Mesenchymal stem cell (in vitro differentiated cells and primary cell): ENCODE measurements around the gene CES1. TPM values are rescaled to one million over a fixed set of nuclear protein-coding genes. Genes with fewer than 3 reads are reported as not detected.

Source experiments
- DNase-seq: peaks from one replicate; pipeline ENCODE4 v3.0.0-alpha.2; 2013
- H2AFZ ChIP-seq: one replicate; pipeline ENCODE4 v1.6.1; 2013; ENCODE audit warnings: low read depth, mild to moderate bottlenecking, control low read depth, inconsistent platforms, low read length, moderate library complexity
- H2AK5ac ChIP-seq: 2 replicates; pipeline ENCODE4 v1.6.1; 2013; ENCODE audit warnings: low read length, moderate library complexity, mild to moderate bottlenecking, inconsistent platforms; ENCODE audit not compliant: severe bottlenecking
- H2BK120ac ChIP-seq: one replicate; pipeline ENCODE4 v1.6.1; 2013; ENCODE audit warnings: low read depth, mild to moderate bottlenecking, inconsistent platforms, low read length, moderate library complexity
- H2BK12ac ChIP-seq, 2 experiments: one replicate each; pipeline ENCODE4 v1.6.1; 2013; ENCODE audit warnings: inconsistent platforms in 2 of 2, low read length in 2 of 2, mild to moderate bottlenecking in 2 of 2, moderate library complexity in 2 of 2, control low read depth in 1 of 2
- H2BK15ac ChIP-seq: one replicate; pipeline ENCODE4 v1.6.1; 2013; ENCODE audit warnings: mild to moderate bottlenecking, low read depth, inconsistent platforms; ENCODE audit not compliant: poor library complexity, severe bottlenecking
- H2BK5ac ChIP-seq: 2 replicates; pipeline ENCODE4 v1.6.1; 2013; ENCODE audit warnings: low read depth, mild to moderate bottlenecking, low read length, control low read depth, inconsistent platforms; ENCODE audit not compliant: poor library complexity, severe bottlenecking
- H3K14ac ChIP-seq, 2 experiments: one replicate each; pipeline ENCODE4 v1.6.1; 2013; ENCODE audit warnings: inconsistent platforms in 2 of 2, low read length in 2 of 2, control low read depth in 1 of 2, mild to moderate bottlenecking in 1 of 2, moderate library complexity in 1 of 2
- H3K18ac ChIP-seq, 2 experiments: one replicate each; pipeline ENCODE4 v1.6.1; 2013; ENCODE audit warnings: inconsistent platforms in 2 of 2, low read length in 2 of 2, control low read depth in 1 of 2, low read depth in 1 of 2, mild to moderate bottlenecking in 1 of 2
- H3K23ac ChIP-seq, 2 experiments: one replicate each; pipeline ENCODE4 v1.6.1; 2013; ENCODE audit warnings: inconsistent platforms in 2 of 2, low read length in 2 of 2, mild to moderate bottlenecking in 2 of 2, moderate library complexity in 2 of 2, control low read depth in 1 of 2
- H3K27ac ChIP-seq: 2 replicates; pipeline ENCODE4 v1.5.1; 2013; ENCODE audit warnings: mild to moderate bottlenecking, moderate library complexity, low read length, control low read depth, inconsistent platforms; ENCODE audit not compliant: poor library complexity, severe bottlenecking
- H3K27me3 ChIP-seq, 2 experiments: 2 replicates each; pipeline versions ENCODE4 v1.6.1 to v1.7.0; 2013; ENCODE audit warnings: low read length in 2 of 2, mild to moderate bottlenecking in 2 of 2, moderate library complexity in 2 of 2, control low read depth in 1 of 2, inconsistent platforms in 1 of 2; ENCODE audit not compliant: control insufficient read depth in 1 of 2, insufficient read depth in 1 of 2
- H3K36me3 ChIP-seq, 2 experiments: 2 replicates each; pipeline versions ENCODE4 v1.6.1 to v1.7.0; 2013; ENCODE audit warnings: low read length in 2 of 2, control low read depth in 1 of 2, inconsistent platforms in 1 of 2, low read depth in 1 of 2, mild to moderate bottlenecking in 1 of 2; ENCODE audit not compliant: insufficient read depth in 2 of 2, control insufficient read depth in 1 of 2
- H3K4ac ChIP-seq, 2 experiments: one replicate each; pipeline ENCODE4 v1.6.1; 2013; ENCODE audit warnings: inconsistent platforms in 2 of 2, low read length in 2 of 2, mild to moderate bottlenecking in 2 of 2, moderate library complexity in 2 of 2, control low read depth in 1 of 2, low read depth in 1 of 2
- H3K4me1 ChIP-seq: 2 replicates; pipeline ENCODE4 v1.6.1; 2013; ENCODE audit warnings: low read depth, low read length, control low read depth; ENCODE audit not compliant: control insufficient read depth, insufficient read depth
- H3K4me2 ChIP-seq: 2 replicates; pipeline ENCODE4 v1.6.1; 2013; ENCODE audit warnings: low read length, mild to moderate bottlenecking, inconsistent platforms; ENCODE audit not compliant: poor library complexity, severe bottlenecking
- H3K4me3 ChIP-seq, 2 experiments: 2 replicates each; pipeline versions ENCODE4 v1.5.1 to v1.7.0; 2013; ENCODE audit warnings: low read length in 2 of 2, mild to moderate bottlenecking in 2 of 2, control low read depth in 1 of 2, low read depth in 1 of 2; ENCODE audit not compliant: insufficient read depth in 1 of 2
- H3K79me1 ChIP-seq: replicated peaks from 2 replicates; pipeline ENCODE4 v1.6.1; 2013; ENCODE audit warnings: mild to moderate bottlenecking, control low read depth, low read length, inconsistent platforms; ENCODE audit not compliant: poor library complexity, severe bottlenecking
- H3K9ac ChIP-seq: 2 replicates; pipeline ENCODE4 v1.7.0; 2013; ENCODE audit warnings: mild to moderate bottlenecking, low read length, moderate library complexity
- H3K9me3 ChIP-seq: 2 replicates; pipeline ENCODE4 v1.7.0; 2013; ENCODE audit warnings: mild to moderate bottlenecking, low read length; ENCODE audit not compliant: control insufficient read depth
- H4K8ac ChIP-seq: one replicate; pipeline ENCODE4 v1.6.1; 2013; ENCODE audit warnings: inconsistent platforms, mild to moderate bottlenecking, low read length, moderate library complexity
- H4K91ac ChIP-seq: one replicate; pipeline ENCODE4 v1.6.1; 2013; ENCODE audit warnings: mild to moderate bottlenecking, low read length, inconsistent platforms
- WGBS: methylation state at CpG from one replicate; pipeline ENCODE4 v1.1.7; 2013; ENCODE audit warnings: mixed read lengths; 5-methylcytosine and 5-hydroxymethylcytosine counted together
- polyA plus RNA-seq, 2 experiments: library from polyadenylated mRNA; stranded (reverse); fragments of 200-250 nt; gene quantifications; one replicate each; pipeline ENCODE4 v1.2.3, GENCODE V29; 2013

The CES1 gene
- polyA plus RNA-seq (2013, experiment 1 of 2): 7.0 TPM
- polyA plus RNA-seq (2013, experiment 2 of 2): 6.7 TPM

DNA sequence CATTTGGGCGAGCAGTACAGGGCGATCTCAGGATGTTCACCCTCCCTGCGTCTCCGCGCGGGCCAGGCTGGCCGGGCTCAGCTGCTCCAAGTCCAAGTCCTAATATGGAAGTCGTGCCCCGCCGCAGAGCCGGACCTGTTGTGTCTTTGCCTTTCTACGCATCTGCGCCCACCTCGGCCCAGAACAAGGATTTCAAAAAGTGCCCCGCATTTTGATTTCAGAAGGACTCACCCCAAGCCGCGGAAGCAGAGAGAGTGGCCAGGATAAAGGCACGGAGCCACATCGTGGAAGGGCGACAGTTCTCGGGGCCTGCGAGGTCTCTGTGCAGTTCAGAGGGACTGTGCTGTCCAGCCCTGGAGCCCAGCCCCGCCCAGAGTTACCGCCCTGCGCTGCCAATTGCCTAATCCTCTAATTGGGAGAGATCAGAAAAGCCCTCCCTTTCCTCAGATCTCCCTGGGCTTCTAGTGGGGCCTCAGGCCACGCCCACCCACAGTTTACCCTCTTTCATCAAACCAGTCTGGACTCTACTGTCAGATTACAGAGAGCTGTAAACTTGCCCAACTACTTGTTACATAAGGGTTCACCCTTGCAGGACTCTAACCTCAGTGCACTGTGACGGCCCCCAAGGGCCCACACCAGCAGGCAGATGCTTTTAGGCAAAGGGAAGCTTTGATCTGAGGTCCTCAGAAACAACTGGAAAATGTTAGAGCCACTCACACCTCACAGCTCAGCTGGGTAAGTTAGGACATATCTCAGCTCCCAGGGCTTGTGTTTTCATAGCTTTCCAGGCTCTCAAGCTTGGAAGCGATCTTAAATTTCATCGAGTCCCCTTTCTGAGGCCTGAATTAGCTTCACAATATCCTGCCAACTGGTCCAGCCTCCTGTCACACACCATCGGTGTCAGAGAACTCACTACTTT, at the start of gene CES1:
CES1 (minus strand) TSS at position 324 of the 919 bp plus-strand sequence; CDS start at position 283, 41 bp downstream.
- Histone ChIP-seq H2AFZ (no peak within 1 kb of the TSS), H4K8ac (no peak within 1 kb of the TSS), H3K79me1 (no peaks in the 10 kb centered on the region), H3K18ac (peak within 1 kb of the TSS in 1 of 2 experiments; percentile 18), H3K14ac (peak within 1 kb of the TSS in 1 of 2 experiments; percentile 39), H3K27me3 (peaks cover 0 to 7% of the 10 kb centered on the region in 2 experiments), H3K4me3 (peak within 1 kb of the TSS; percentile 32 to 42), H2BK5ac (no peak within 1 kb of the TSS), H3K4me2 (peak within 1 kb of the TSS; percentile 10), H3K4ac (no peak within 1 kb of the TSS), H4K91ac (no peak within 1 kb of the TSS), H3K27ac (no peak within 1 kb of the TSS), H3K23ac (no peak within 1 kb of the TSS), H3K9ac (peak within 1 kb of the TSS; percentile 3), H2BK12ac (no peak within 1 kb of the TSS), H3K36me3 (no peaks in the 10 kb centered on the region), H3K4me1 (peaks cover 3% of the 10 kb centered on the region), H3K9me3 (no peaks in the 10 kb centered on the region), H2AK5ac (no peak within 1 kb of the TSS), H2BK120ac (no peak within 1 kb of the TSS), H2BK15ac (no peak within 1 kb of the TSS)
- WGBS: 58% methylated on average over 30 of the region's 30 CpGs
- no peak for DNase-seq

DNA sequence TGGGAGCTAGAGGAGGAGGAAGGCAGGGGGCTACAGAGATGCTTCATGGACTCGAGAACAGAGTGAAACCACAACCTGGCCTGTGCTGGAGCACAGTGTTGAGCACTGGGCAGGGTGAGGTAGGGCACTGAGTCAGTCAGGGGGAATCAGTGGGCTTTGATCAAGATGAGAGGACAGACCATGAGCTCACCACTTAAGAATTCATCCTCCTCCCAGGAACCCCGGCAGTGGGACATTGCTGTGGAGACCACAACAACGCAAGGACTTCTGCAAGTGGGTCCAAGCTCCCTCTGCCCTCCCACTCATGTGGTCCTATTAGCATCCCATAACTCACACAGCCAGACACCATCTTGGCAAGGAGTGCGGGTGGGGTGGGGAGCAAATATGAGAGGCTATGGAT, 44.0 kb upstream of the CES1 start:
- Histone ChIP-seq H3K23ac (no peak overlapping the region), H2AFZ (no peak overlapping the region), H2BK15ac (no peak overlapping the region), H4K91ac (no peak overlapping the region), H2BK12ac (no peak overlapping the region), H3K14ac (no peak overlapping the region), H3K4me1 (no peaks in the 10 kb centered on the region), H3K4ac (no peak overlapping the region), H3K4me2 (no peak overlapping the region), H2BK5ac (no peak overlapping the region), H4K8ac (no peak overlapping the region), H3K27me3 (peaks cover 0 to 2% of the 10 kb centered on the region in 2 experiments), H3K36me3 (no peaks in the 10 kb centered on the region), H2BK120ac (no peak overlapping the region), H3K9ac (no peak overlapping the region), H3K4me3 (no peak overlapping the region), H3K18ac (no peak overlapping the region), H2AK5ac (no peak overlapping the region), H3K9me3 (no peaks in the 10 kb centered on the region), H3K27ac (no peak overlapping the region), H3K79me1 (no peaks in the 10 kb centered on the region)
- 16% methylated on average over 2 of the region's 4 CpGs for WGBS
- DNase-seq: no peak

DNA sequence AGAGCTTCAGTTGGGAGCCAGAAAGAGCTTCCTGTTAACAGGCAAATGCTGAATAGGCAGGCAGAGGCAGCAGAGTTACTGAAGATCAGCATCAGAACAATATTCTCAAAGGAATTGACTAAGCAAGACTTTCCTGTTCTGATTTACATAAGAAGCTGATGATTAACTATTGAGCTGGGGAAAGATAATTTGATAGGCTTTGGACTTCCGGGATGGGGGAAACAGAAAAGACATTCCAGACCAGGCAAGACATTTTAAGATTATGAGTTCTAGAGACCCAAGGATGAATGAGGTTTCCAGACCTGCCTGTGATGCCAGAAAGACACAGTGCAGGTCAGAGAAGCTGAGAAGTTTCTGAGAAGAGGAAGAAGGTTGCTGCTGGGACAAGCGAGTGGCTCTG, 42.4 kb upstream of the CES1 start, which contains the start of gene CES5A:
CES5A (minus strand) TSS at position 101 of the 400 bp plus-strand sequence. CDS start 152 bp downstream, outside the sequence.
- no peak within 1 kb of the TSS for H4K8ac ChIP-seq

DNA sequence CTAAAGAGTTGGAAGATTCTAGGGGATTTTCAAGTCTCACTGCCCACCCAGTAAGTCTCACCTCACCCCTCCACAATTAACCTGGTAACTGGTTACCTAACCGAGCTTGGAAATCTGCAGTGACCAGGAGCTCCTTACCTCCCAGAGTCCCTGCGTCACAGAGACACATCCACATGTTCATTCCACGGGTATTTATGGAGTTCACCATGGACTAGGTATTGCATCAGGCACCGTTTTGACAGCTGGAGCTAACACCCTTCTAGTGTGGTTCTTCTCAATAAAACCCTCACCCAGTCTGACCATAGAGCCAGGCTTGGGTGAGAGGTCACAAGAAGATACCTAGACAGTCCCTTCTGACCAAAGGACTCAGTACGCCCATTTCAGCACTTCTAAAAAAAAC, 40.2 kb upstream of the CES1 start:
- Histone ChIP-seq H3K79me1 (no peaks in the 10 kb centered on the region), H2AK5ac (no peak overlapping the region), H3K9me3 (no peaks in the 10 kb centered on the region), H2BK120ac (no peak overlapping the region), H2BK5ac (no peak overlapping the region), H3K4me2 (no peak overlapping the region), H3K9ac (no peak overlapping the region), H3K27ac (no peak overlapping the region), H2BK12ac (no peak overlapping the region), H3K27me3 (peaks cover 0 to 18% of the 10 kb centered on the region in 2 experiments), H4K91ac (no peak overlapping the region), H2BK15ac (no peak overlapping the region), H3K23ac (no peak overlapping the region), H3K4me3 (no peak overlapping the region), H3K18ac (no peak overlapping the region), H3K4me1 (no peaks in the 10 kb centered on the region), H4K8ac (no peak overlapping the region), H2AFZ (no peak overlapping the region), H3K36me3 (no peaks in the 10 kb centered on the region), H3K4ac (no peak overlapping the region), H3K14ac (no peak overlapping the region)
- WGBS: 77% methylated on average over 5 of the region's 5 CpGs
- no peak for DNase-seq

More for the DNA sequence above, 42.4 kb upstream of the CES1 start, which contains the start of gene CES5A:
- Histone ChIP-seq H3K9me3 (no peaks in the 10 kb centered on the region), H3K27ac (no peak within 1 kb of the TSS), H3K18ac (no peak within 1 kb of the TSS), H3K4ac (no peak within 1 kb of the TSS), H3K4me2 (no peak within 1 kb of the TSS), H2AFZ (no peak within 1 kb of the TSS), H3K4me1 (no peaks in the 10 kb centered on the region), H2BK5ac (no peak within 1 kb of the TSS), H3K79me1 (no peaks in the 10 kb centered on the region), H3K36me3 (no peaks in the 10 kb centered on the region), H2BK120ac (no peak within 1 kb of the TSS), H3K4me3 (no peak within 1 kb of the TSS), H2BK12ac (no peak within 1 kb of the TSS), H2AK5ac (no peak within 1 kb of the TSS), H3K27me3 (peaks cover 0 to 6% of the 10 kb centered on the region in 2 experiments), H3K9ac (no peak within 1 kb of the TSS), H3K14ac (no peak within 1 kb of the TSS), H3K23ac (no peak within 1 kb of the TSS), H2BK15ac (no peak within 1 kb of the TSS), H4K91ac (no peak within 1 kb of the TSS)
- DNase-seq: no peak
- 81% methylated on average over 2 of the region's 2 CpGs for WGBS
